HK-2 (cell line): Measurements from ENCODE around the gene LCORL.
"Not testable (repeated sequence)": the region's sequence is repeated elsewhere in the genome, so short reads cannot be mapped to it uniquely, and the experiment has no call there.

Experiments used
- DNase-seq: peaks from one replicate; pipeline ENCODE4 v3.0.0-alpha.2; 2018; ENCODE audit not compliant: unreplicated experiment

The LCORL gene

DNA sequence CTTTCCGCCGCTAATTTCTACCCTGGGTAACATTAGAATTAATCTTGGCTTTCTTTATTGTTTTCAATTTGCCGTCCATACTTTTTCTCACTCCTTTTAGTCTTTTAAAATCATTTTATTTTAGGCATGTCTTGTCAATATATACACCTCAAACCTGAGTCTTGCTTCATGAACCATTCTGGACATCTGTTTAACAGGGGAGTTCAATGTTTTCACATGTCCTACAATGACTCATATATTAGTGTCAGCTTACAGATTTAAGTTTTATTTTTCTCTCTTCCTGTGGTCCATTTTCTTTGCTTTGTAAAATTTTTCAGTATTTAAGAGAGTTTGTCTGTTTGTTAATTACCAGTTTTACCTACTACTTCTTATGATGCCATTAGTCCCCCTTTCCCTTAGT lies 89.5 kb downstream of the LCORL start:
- no peak for DNase-seq

GRCh38 chr4:17930256-17930655 lies 91.3 kb downstream of the LCORL start:
- no peak for DNase-seq

- no peak for DNase-seq
Measured at GRCh38 chr4:17924189-17924588, 97.4 kb downstream of the LCORL start.

DNA sequence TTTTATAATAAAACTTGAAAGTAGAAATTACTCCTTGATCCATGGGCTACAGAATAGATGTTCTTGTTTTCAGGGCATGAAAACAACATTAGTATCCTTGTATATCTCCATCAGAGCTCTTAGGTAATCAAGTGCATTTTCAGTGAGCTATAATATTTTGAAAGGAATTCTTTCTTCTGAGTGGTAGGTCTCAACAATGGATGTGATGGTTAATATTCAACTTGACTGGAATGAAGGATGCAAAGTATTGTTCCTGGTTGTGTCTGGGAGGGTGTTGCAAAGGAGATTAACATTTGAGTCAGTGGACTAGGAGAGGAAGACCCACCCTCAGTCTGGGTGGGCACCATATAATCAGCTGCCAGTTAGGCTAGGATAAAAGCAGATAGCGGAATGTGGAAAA lies 100.1 kb downstream of the LCORL start:
- DNase-seq = no peak

DNA sequence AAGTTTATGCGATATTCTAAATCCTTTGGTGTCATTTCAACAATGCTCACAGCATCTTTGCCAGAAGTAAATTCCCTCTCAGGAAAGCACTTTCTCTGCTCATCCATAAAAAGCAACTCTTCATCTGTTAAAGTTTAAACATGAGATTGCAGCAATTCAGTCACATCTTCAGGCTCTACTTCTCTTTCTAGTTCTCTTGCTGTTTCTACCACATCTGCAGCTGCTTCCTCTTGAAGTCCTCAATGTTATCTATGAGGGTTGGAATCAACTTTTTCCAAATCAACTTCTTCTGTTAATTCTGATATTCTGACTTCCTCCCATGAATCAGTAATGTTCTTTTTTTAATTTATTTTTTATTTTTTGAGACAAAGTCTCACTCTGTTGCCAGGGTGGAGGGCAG lies 100.9 kb downstream of the LCORL start:
- DNase-seq = no peak

DNA sequence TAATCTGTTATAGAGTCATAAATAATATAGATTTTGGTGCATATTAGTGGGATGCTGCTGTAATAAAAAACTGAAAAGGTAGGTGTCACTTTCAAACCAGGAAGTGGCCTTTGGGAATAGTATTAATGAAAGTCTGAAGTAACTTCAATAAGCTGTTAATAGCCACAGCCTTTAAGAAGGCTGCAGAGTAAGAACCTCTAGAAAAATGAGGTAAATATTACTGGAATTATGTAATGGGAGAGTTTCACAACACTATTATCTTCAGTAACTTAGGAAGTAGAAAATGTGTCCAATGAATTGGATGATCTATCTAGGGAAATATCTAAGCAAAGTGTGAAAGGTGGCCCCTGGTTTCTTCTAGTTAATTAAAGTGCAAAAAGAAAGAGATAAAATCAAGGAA lies 106.1 kb downstream of the LCORL start:
- DNase-seq = no peak

DNA sequence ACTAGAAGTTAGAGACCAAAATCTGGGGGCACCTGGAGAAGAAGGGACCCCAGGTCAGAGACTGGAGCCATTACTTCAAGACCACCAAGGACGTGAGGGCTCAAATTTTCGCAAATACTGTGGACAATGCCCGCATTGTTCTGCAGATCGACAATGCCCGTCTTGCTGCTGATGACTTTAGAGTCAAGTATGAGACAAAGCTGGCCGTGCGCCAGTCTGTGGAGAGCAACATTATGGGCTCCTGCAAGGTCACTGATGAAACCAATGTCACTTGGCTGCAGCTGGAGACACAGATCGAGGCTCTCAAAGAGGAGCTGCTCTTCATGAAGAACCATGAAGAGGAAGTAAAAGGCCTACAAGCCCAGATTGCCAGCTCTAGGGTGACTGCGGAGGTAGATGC lies 109.5 kb downstream of the LCORL start:
- no peak for DNase-seq

- no peak for DNase-seq
Measured at GRCh38 chr4:17911608-17912007, 109.9 kb downstream of the LCORL start.

GRCh38 chr4:17898553-17899055 lies 123.0 kb downstream of the LCORL start:
- DNase-seq = no peak

GRCh38 chr4:17895481-17895880 lies 126.1 kb downstream of the LCORL start:
- DNase-seq = no peak

DNA sequence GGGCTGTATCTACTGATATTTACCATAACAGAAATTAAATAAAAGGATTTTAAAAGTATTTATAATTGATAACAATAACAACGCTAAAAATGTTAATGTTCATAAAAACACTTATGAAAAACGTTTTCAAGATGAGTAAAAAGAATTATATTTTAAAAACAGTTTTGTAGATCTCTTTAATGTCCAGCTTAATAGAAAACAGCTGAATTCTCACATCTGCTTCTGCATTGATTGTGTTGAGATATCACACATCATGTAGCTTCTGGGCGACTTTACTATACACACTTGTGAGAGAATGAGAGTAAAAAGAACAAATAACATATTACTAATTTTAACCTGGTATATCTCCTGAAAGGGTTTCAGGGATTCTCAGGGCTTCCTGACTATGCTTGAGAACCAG lies 127.1 kb downstream of the LCORL start:
- DNase-seq = no peak

GRCh38 chr4:17889692-17890091 lies 131.9 kb downstream of the LCORL start:
- no peak for DNase-seq

GRCh38 chr4:17884511-17884910 lies 137.0 kb downstream of the LCORL start:
- DNase-seq = no peak

DNA sequence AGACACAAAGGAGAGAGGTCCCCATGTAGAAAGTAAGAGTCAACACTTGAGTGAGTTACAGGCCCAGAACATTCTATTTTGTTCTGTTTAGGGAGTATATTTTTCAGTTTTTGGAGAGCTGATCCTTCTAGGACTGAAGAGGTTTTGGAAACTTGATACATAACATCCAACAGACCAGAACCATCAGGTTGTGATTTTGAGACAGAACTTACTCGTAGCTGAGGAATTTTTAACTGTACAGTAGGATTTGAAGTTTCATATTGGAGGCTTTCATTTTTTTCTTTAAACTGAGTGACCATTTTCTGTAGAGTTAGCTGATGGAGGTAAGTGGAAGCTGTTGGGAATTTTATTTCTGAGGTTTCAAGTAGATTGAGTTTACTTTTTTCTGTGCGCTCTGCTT lies 137.5 kb downstream of the LCORL start:
- no peak for DNase-seq

GRCh38 chr4:17877661-17878060 lies 143.9 kb downstream of the LCORL start:
- no peak for DNase-seq

DNA sequence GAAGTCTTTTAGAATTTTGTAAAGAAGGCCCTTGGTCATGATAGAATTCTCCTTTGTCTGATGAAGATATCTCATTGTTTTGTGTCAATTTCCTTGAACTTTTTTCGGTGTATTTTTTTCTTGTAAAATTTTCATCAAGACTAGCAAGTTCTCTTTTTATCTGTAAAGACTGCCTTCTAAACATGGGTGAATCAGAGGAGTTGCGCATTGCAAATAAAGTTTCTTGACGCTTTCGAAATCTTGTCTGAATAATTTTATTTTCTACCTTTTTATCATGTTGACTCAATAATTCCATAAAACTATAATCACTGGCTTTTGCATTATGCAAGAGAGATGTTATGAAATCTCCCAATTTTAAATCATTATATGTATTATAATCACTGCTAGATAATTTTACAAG lies 144.6 kb downstream of the LCORL start:
- DNase-seq = no peak

GRCh38 chr4:17875402-17876070 lies 146.0 kb downstream of the LCORL start:
- no peak for DNase-seq

- no peak for DNase-seq
Measured at GRCh38 chr4:17869327-17869726, 152.2 kb downstream of the LCORL start.

GRCh38 chr4:17867276-17867675 lies 154.3 kb downstream of the LCORL start:
- no peak for DNase-seq

- no peak for DNase-seq
Measured at GRCh38 chr4:17866810-17867209, 154.7 kb downstream of the LCORL start.

GRCh38 chr4:17865866-17866363 lies 155.6 kb downstream of the LCORL start:
- DNase-seq = no peak

- DNase-seq = not testable (repeated sequence)
Measured at GRCh38 chr4:17861906-17862305, 159.6 kb downstream of the LCORL start.

- no peak for DNase-seq
Measured at GRCh38 chr4:17859793-17860406, 161.7 kb downstream of the LCORL start.

DNA sequence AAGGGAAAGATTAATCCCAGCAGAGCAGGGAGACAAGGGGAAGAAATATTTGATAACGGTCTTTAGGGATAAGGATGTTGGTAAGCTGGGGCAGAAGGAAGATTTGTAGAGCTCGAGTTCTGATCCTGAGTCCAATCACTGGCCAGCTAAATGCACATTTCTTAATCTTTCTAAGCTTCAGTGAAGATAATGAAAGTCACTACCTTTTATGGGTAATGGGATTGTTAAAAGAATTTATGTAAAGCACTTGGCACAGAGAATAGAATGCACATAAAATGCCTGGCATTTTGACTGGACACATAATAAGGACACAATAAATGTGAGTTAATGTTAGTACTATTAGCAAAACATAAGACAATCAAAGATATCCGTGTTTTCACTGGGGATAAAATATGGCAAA lies 167.5 kb downstream of the LCORL start:
- DNase-seq = no peak
